Iris pigment epithelial cell (primary cell): Measurements from ENCODE around the gene RAP2A.

Source experiments
- DNase-seq: peaks from one replicate; pipeline ENCODE4 v3.0.0-alpha.2; 2011; ENCODE audit warnings: low read depth

RAP2A gene

GRCh38 chr13:97422118-97423054 lies 11.6 kb upstream of the RAP2A start:
- DNase-seq = no peak

GRCh38 chr13:97423300-97424045 lies 10.5 kb upstream of the RAP2A start:
- no peak for DNase-seq

- no peak for DNase-seq
Measured at GRCh38 chr13:97425590-97425989, 8.4 kb upstream of the RAP2A start.

- DNase-seq = no peak
Measured at GRCh38 chr13:97426695-97427094, 7.3 kb upstream of the RAP2A start.

GRCh38 chr13:97429681-97430081 lies 4.3 kb upstream of the RAP2A start:
- peak; percentile 35 for DNase-seq

GRCh38 chr13:97430296-97430695 lies 3.7 kb upstream of the RAP2A start:
- DNase-seq = no peak

GRCh38 chr13:97431171-97431764 lies 2.7 kb upstream of the RAP2A start:
- DNase-seq = no peak

- DNase-seq = no peak
Measured at GRCh38 chr13:97432232-97432916, 1.6 kb upstream of the RAP2A start.

- peak; percentile 100 for DNase-seq
Measured at GRCh38 chr13:97432917-97433726, 847 bp upstream of the RAP2A start.

GRCh38 chr13:97434397-97435201 lies 630 bp downstream of the RAP2A start:
- peak; percentile 39 for DNase-seq

GRCh38 chr13:97435323-97435722 lies 1.4 kb downstream of the RAP2A start:
- DNase-seq = no peak

- peak; percentile 39 for DNase-seq
Measured at GRCh38 chr13:97435794-97436193, 1.8 kb downstream of the RAP2A start.

GRCh38 chr13:97436845-97437244 lies 2.9 kb downstream of the RAP2A start:
- DNase-seq = no peak

- DNase-seq = no peak
Measured at GRCh38 chr13:97437729-97438128, 3.8 kb downstream of the RAP2A start.

GRCh38 chr13:97438856-97439595 lies 5.1 kb downstream of the RAP2A start:
- peak; percentile 36 for DNase-seq

GRCh38 chr13:97440598-97441170 lies 6.7 kb downstream of the RAP2A start:
- DNase-seq = peak; percentile 50

- DNase-seq = no peak
Measured at GRCh38 chr13:97441368-97441767, 7.4 kb downstream of the RAP2A start.

- DNase-seq = no peak
Measured at GRCh38 chr13:97445522-97446187, 11.7 kb downstream of the RAP2A start.

- DNase-seq = no peak
Measured at GRCh38 chr13:97446448-97446847, 12.5 kb downstream of the RAP2A start.
